GM12874 (cell line): ENCODE data around the gene SQSTM1.

Source experiments
- TF ChIP-seq, protein P1 (sequence below): IDR thresholded peaks from 2 replicates; pipeline ENCODE4 v1.5.1; 2011; ENCODE audit warnings: low read depth, mild to moderate bottlenecking, control low read depth, low read length, moderate library complexity; ENCODE audit not compliant: insufficient read depth

SQSTM1 gene

DNA sequence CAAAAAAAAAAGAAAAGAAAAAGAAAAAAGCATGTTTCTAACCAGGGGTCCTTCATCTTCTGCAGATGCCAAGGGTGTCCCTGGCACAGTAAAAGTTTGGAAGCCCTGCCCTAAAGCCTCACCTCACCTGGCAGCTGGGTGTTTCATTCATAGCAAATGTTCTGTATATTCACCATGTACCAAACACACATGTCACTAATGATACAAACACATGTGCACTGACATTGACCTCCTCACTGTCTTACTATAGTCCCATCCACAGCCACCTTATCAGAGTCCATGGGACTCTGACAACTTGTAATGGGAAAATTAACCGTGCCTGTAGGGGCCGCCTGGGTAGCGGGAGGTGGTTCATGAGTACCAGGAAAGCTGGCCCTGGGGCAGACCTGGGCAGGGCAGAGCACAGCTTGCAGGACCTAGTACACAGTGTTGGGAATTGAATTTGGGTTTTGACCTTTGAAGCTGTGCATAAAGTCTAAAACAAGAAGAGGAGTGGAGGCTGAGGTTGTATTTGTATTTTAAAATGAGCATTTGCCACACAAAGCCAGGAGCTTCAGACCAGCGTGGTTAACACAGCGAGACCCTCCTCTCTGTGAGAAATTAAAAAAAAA is 7.6 kb upstream of the SQSTM1 start:
- TF ChIP-seq, protein P1, sequence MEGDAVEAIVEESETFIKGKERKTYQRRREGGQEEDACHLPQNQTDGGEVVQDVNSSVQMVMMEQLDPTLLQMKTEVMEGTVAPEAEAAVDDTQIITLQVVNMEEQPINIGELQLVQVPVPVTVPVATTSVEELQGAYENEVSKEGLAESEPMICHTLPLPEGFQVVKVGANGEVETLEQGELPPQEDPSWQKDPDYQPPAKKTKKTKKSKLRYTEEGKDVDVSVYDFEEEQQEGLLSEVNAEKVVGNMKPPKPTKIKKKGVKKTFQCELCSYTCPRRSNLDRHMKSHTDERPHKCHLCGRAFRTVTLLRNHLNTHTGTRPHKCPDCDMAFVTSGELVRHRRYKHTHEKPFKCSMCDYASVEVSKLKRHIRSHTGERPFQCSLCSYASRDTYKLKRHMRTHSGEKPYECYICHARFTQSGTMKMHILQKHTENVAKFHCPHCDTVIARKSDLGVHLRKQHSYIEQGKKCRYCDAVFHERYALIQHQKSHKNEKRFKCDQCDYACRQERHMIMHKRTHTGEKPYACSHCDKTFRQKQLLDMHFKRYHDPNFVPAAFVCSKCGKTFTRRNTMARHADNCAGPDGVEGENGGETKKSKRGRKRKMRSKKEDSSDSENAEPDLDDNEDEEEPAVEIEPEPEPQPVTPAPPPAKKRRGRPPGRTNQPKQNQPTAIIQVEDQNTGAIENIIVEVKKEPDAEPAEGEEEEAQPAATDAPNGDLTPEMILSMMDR = no peak

DNA sequence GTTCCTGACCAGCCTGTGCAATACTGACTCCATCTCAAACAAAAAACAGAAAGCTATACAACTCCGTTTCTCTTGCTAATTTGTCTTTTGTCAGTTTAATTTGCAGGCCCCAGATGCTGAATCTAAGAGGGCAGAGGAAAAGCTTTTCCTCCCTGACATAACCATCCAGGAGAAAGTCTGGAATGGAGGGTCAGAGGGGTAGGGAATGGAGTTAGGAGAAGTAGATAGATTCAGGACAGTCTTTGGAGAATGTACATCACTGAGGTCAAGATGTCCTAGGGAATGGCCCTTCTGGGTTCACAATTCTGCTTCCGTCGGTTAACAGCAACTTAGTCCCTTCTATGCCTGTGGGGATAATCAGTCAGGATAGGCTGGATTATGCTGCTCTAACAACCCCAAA is 6.6 kb upstream of the SQSTM1 start:
- TF ChIP-seq, protein P1 = no peak

DNA sequence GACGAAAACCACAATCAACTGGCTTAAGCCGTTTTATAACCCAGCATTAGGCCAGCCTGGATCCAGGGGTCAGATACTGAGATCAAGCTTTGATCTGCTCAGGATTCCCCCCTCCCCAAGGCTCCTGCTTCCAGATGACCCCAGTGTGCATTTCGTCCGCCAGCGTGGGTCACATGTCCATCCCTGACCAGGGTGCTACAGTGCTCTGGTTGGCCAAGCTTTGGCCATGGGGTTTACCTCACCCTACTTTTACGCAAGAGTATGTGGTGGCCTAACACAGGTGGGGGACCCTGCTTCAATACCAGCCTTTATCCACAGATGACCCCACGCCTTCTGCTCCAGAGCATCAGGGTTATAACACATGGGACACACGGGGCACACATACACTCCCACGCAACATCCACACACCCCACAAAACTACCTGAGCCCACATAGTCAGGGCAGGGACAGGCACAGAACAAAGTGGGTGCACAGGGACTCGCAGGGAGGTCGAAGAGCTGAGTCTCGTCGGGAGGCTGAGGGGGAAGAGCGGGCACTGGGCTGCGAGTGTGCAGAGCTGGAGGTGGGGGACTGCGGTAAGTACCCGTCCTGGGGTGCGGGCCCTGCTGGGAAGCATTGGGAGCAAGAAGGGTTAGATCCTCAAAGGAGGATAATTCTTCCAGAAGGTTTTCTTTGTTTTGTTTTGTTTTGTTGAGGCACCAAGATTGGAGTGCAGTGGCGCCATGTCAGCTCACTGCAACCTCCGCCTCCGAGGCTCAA is 5.0 kb upstream of the SQSTM1 start:
- TF ChIP-seq, protein P1 = no peak

DNA sequence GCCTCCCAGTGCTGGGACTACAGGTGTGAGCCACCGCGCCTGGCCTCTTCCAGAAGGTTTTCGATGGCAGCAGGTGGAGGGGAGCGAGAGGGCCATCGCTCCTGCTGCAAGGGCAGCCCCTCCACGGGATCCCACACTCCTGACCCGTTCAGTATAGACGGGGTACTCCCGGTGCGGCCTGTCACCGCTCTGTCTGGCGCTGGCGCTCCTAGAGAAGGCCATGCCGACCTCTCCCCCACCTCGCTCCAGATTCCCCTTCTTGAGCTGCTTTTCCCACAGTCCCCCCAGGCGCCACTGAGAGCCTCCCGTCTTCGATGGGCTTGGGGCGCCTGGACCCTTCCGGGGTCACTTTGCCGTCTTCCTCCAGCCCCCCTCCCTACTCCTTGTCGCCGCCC is 4.3 kb upstream of the SQSTM1 start:
- TF ChIP-seq, protein P1 = no peak

DNA sequence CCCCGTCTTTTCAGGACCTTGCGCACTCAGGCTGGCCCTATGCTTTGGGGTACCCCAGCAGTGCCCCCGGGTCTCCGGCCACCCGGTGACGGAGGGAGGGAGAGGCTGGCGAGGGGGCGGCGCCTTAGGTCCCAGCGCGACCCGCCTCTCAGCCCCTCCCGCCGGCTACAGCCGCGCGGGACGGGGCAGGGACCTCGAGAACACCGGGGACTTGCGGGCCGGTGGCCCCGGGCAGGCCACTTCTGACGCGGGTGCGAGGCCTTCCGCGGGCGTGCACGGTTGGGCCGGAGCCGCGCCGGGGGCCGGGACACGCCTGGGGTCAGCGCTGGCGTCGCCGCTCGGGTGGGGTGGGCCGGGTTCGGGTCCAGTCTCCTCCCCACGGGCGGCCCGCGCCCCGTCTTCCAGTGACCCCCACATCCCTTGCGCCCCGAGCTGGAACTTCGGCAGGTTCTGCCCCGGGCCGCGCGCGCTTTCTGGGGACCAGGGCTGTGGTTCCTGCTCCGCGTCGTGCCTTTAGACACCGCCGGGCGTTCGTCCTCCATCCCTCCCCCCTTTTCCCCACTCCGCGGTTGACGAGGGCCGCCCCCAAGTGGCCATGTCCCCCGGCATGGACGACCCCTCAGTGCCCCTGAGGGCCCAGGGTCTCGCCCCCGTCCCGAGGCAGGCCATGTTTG is 3.8 kb upstream of the SQSTM1 start:
- TF ChIP-seq, protein P1 = 0 out of 2 replicates have a peak, but pooled peaks have one; percentile 4

GRCh38 chr5:179817470-179817840 is 3.2 kb upstream of the SQSTM1 start:
- TF ChIP-seq, protein P1 = no peak
